IPS-18c (cell line): ENCODE measurements around the gene TRIM77.
A peak's percentile ranks its signal among the peaks of the same experiment; 100 is the strongest.
"Not testable (repeated sequence)": the region's sequence is repeated elsewhere in the genome, so short reads cannot be mapped to it uniquely, and the experiment has no call there.

Experiments
- H3K4me3 ChIP-seq: 2 replicates; pipeline ENCODE4 v1.7.0; 2013; ENCODE audit warnings: low read depth, mild to moderate bottlenecking, low read length, moderate library complexity; ENCODE audit not compliant: insufficient read depth
- H3K9me3 ChIP-seq: one replicate; pipeline ENCODE4 v1.6.1; 2013; ENCODE audit warnings: mild to moderate bottlenecking, low read length, moderate library complexity; ENCODE audit not compliant: control insufficient read depth, insufficient read depth

Gene TRIM77, protein sequence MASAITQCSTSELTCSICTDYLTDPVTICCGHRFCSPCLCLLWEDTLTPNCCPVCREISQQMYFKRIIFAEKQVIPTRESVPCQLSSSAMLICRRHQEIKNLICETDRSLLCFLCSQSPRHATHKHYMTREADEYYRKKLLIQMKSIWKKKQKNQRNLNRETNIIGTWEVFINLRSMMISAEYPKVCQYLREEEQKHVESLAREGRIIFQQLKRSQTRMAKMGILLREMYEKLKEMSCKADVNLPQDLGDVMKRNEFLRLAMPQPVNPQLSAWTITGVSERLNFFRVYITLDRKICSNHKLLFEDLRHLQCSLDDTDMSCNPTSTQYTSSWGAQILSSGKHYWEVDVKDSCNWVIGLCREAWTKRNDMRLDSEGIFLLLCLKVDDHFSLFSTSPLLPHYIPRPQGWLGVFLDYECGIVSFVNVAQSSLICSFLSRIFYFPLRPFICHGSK

DNA sequence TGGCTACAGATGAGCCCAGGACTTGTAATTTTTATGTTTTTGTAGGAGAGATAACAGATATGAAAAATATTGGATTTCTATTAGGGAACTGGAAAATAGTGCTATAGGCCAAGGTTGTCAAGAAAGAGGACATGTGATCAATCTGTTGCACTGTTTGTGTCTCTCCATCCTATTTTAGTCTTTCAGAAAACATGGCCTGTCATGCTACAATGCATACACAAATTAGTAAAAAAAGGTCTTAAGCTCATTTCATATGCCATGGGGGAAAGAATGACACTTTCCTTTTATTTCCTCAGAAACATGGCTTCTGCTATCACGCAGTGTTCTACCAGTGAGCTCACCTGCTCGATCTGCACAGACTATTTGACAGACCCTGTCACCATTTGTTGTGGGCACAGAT lies at the start of gene TRIM77:
TSS of gene TRIM77 (plus strand) at position 301 of the 400 bp plus-strand sequence. CDS start at position 301, 0 bp downstream.
- not testable (repeated sequence) for H3K4me3 ChIP-seq, H3K9me3 ChIP-seq

DNA sequence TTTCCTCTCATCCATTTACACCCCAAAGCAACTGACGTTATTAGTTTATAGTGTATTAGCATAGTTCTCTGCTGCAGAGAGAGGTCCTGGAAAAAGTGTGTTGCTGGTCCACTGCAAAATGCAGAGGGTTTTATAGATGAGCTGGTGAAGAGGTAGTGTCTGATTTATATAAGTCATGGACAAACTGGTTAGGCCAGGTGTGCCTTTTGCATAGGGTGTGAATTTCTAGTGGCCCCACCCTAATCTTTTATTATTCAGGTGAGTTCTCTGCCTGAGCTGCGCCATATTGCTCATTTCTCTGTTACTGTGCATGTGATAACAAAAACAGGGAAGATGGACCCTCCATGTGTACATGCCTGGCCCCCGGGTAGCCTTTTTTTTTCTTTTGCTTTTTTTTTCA lies 43.1 kb upstream of the TRIM77 start:
- Histone ChIP-seq H3K4me3 (no peak overlapping the region), H3K9me3 (no peaks in the 10 kb centered on the region)

DNA sequence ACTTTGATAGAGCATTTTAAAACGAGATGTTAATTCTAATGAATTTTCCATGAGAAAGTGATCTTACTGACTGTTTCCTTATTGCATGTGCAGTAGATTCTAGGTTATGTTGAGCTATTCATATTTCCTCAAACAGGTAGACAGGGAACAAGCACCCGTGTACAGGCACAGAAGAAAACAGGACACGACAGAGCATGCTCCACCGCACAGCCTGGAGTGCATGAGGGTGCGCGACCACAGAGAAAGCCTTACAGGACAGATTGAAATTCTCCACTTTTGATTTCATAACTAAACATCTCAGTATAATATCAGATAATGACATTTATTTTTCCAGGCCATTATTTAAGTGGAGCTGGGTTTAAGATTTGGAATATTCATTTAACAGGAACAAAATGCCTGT lies 41.9 kb upstream of the TRIM77 start:
- not testable (repeated sequence) for H3K9me3 ChIP-seq, H3K4me3 ChIP-seq

DNA sequence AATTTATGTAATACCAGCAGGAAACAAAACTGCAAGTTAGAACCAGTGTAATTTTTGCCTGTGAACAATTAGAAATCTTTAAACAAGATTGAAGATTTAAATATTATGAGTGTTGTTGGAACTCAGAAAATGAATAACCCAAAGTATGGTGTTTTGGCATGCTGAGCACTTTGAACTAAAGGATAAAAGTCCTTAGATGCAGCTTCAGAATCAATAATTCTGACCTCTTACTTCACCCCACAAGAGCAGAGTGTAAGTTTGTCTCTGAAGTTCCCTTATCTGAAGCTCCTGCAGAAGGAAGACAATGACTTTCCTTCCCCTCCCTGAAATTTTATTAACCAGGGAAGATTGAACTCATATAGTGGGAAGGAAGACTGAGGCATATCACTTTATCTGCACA lies 40.5 kb upstream of the TRIM77 start:
- H3K9me3 ChIP-seq, H3K4me3 ChIP-seq: not testable (repeated sequence)

DNA sequence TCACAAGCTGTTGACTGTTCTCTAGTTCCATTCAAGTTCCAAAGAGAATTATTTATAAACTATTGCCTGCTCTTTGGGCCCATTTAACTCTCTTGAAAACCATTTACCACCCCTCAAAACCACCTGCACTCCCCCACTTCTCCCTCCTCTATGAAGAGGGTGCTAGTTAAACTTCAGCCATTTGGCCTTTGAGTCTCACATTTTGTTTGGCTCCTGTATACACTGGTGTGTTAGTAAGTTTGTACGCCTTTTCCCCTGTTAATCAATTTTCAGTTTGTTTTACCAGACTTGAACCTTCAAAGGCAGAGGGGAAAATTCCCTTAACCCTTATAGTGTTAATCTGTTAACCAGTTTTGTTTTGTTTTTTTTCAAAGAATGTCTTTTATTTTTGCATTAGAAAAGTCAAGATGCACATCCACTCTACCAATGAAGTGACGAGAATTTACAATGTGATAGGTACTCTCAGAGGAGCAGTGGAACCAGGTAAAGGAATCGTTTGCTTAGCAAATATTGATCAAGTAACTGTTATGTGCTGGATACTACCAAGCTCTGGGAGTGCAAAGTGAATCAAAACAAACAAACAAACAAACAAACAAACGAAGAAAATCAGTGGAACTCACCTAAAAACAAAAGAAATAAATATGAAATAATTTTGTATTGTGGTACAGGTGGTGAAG lies 40.0 kb upstream of the TRIM77 start:
- H3K4me3 ChIP-seq, H3K9me3 ChIP-seq: not testable (repeated sequence)

DNA sequence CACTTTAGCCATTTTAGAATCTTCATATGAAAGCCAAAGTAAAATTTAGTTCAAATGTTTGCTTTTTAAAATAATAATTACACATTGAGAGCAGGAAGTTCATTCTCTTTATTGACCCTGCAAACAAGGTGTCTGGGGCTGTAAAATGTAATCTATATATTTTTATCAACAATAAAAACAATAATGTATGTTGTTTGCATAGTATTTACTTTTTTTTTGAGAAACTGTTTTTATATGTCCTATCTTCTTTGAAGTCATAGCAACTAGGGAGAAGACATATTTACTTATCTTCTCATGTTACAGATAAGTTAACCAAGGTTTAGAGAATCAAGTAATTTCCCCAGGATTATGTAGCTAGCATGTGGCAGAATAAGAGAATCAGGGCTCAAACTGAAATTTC lies 37.6 kb upstream of the TRIM77 start:
- H3K4me3 ChIP-seq, H3K9me3 ChIP-seq: not testable (repeated sequence)

DNA sequence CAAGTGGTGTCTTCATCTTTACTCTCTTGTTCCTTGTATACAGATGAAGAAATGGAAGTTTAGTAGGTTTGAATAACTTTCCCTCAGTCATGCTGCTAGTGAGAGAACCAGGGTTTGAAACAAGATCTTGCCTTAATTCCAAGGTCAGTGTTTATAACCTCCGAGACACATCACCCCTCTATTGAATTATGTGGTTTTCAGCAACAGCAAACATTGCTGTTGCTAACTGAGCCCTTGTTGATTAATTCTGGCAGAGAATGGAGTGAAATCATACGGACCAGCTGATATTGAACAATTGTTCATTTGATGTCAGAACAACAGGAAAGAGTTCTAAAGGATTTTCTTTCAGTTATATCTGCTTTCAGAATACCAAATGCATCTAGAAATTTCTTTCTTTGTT lies 36.7 kb upstream of the TRIM77 start:
- H3K9me3 ChIP-seq: not testable (repeated sequence)

DNA sequence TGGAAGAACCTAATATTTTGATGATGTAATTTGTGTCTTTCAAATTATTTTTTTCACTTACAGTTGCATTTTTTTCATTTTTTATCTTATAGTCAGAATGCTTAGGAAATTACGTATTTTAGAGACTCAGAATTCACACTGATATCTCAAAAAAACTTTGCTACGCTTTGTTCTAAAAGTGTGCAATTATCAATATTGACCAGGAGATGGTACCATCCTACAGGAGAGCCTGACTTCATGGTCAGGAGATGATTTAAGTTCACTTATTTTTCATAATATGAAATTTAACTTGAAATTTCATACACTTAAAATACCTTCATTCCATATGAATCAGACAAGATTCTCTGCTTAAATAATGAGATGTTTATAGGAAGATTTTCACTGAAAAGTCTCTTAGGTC lies 34.7 kb upstream of the TRIM77 start:
- H3K4me3 ChIP-seq, H3K9me3 ChIP-seq: not testable (repeated sequence)

More for the DNA sequence above, 36.7 kb upstream of the TRIM77 start:
- not testable (repeated sequence) for H3K4me3 ChIP-seq

DNA sequence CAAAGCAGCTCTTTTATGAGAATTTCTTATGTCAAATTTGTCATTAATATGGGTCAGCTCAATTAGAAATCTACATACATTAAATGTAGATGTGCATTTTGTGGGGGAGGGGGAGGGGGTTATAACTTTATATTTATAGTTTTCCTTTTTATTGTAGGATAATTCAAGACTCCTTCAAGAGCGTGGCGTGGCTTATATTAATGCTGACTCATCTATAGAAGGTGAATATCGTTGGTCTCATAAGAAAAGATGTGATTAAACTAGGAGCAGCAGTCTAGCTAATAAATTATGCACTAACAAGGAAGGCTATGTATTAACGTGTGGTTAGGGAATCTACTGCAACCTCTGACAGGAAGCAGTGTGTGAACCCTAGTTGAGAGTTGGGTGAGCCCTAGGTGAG lies 34.2 kb upstream of the TRIM77 start:
- not testable (repeated sequence) for H3K4me3 ChIP-seq

DNA sequence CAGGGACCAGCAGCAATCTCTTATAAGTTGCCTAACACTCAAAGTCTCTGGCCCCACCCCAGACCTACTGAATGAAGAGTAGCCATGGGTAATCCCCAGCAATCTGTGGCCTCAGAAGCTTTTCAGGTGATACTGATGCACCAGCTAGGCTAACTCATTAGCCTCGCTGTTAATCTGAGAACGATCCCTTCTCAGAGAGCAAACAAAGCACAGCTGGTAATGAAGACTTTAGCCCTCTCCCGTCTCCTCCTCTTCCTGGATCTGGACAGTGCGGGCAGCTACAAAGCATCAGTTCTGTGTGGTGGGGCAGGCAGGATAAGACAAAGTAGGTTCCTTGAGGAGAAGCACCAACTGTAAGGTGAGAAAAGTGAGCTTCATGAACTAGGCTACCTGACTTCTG lies 3.0 kb upstream of the TRIM77 start:
- H3K9me3 ChIP-seq, H3K4me3 ChIP-seq: not testable (repeated sequence)

More for the DNA sequence above, 34.2 kb upstream of the TRIM77 start:
- not testable (repeated sequence) for H3K9me3 ChIP-seq

DNA sequence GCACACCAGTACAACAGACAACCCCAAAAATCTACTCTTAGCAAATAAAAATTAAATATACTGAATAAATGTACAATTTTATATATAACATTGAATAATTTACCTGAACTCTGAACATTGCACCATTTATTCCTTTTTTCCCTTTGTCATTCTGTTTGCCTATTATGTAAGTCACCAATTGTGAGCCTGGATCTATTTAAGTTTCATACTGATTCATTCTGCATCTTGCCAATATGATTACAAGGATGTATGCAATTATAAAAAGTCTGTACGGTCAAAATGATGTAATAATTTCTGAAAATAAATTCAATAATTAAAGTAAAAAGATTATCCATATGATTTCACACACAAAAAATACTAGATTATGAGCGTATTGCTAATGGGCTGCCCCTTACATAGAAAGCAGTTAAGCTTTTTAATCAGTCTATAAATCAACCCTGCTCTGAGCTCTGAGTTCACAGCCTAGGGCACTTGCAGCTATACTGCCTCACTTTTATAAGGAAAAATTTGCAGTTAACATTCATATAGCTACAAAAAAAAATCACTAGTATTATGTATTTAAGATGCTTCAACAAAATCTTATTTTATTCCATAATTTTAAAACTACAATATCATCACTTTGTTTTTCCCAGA lies 14.9 kb downstream of the TRIM77 start:
- H3K4me3 ChIP-seq, H3K9me3 ChIP-seq: not testable (repeated sequence)

DNA sequence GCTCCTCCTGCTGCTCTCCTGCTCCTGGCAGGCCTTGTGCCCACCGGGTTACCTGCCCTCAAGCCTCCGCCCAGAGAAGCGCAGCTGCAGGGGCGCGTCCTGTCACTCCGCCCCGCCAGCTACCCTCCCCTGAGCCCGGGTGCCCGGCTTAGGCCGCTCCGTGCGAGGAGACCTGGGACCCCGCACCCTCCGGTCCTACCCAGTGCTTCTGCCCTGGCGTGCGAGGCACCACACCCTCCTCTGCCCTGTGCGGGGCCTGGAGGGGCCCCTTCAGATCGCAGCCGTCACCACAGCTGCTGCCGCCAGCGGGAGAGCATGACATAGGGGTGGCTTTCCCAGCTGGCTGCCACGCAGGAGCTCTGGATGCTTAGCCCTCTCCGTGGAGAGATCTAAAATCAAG lies 20.1 kb downstream of the TRIM77 start:
- not testable (repeated sequence) for H3K9me3 ChIP-seq, H3K4me3 ChIP-seq

DNA sequence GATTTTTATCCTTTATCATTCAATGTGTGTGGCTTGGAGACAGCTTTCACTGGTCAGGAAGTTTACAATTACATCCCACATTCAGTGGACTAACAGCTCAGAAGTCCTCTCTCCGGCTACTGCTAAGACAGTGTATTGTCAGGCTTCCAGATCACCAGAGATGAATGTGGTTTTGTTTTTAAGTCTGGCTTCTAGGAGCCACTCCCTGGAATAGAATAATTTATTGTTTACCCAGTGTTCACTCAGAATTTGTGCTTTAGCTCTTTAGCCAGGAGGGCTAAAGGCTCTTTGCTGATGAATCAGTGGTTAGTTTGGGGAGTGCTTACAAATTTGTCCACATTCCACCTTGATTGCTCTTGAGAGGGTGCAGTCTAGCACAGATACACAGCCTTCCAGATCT lies 26.5 kb downstream of the TRIM77 start:
- Histone ChIP-seq H3K4me3 (no peak overlapping the region), H3K9me3 (no peaks in the 10 kb centered on the region)

DNA sequence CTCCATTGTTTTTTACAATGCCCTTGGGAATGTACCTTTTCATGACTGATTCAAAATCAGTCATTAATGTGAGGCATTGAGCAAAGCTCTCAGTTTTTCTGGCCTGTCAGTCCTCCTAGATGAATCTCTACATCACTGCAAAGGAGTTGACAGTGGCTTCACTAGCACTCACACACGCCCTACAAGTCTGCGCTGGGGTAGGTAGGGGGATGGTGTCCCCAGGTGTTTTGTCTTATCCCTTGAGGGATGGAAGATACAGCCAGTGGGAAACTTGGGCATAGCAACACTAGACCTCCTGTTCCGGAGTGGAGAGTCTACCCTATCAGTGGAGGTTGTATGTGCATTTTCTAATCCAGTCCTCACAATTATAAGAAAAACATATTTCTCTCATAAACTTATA lies 27.0 kb downstream of the TRIM77 start:
- H3K4me3 ChIP-seq: no peak overlapping the region

DNA sequence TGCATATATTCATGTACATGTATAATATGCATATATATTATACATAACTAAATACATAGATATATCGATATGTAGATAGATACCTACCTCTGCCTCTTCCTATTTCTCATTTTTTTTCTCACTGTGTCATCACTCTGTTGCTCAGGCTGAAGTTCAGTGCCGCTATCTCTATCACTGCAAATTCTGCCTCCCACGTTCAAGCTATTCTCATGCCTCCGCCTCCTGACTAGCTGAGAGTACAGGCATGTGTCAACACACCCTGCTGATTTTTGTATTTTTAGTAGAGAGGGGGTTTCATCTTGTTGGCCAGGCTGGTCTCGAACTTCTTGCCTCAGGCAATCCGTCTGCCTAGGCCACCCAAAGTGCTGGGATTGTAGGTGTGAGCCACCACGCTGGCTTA lies 31.3 kb downstream of the TRIM77 start:
- H3K4me3 ChIP-seq, H3K9me3 ChIP-seq: not testable (repeated sequence)

More for the DNA sequence above, 27.0 kb downstream of the TRIM77 start:
- H3K9me3 ChIP-seq: no peaks in the 10 kb centered on the region

DNA sequence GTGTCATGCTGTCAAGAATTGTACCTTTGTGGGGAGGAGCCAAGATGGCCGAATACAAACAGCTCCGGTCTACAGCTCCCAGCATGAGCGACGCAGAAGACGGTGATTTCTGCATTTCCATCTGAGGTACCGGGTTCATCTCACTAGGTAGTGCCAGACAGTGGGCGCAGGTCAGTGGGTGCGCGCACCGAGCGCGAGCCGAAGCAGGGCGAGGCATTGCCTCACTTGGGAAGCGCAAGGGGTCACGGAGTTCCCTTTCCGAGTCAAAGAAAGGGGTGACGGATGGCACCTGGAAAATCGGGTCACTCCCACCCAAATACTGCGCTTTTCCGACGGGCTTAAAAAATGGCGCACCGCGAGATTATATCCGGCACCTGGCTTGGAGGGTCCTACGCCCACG lies 34.1 kb downstream of the TRIM77 start:
- peak overlapping the region; percentile 20; the same call in 1 of the 2 replicates for H3K4me3 ChIP-seq
- not testable (repeated sequence) for H3K9me3 ChIP-seq

DNA sequence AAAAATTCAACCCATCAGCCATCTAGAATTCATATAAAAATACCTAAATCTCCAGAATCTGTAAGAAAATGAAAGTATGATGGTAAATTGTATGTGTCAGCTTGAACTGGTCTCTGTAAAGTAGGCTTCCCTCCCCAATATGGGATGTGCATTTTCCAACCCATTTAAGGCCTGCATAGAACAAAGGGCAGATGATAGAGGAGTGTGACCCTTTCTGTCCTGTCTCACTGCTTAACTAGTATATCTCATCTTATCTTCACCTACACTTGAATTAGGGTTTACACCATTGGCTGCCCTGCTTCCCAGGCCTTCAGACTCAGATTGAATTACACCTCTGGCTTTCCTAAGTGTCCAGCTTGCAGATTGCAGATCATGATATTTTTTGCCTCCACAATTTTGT lies 40.7 kb downstream of the TRIM77 start:
- H3K4me3 ChIP-seq, H3K9me3 ChIP-seq: not testable (repeated sequence)
